Activated CD8-positive, alpha-beta memory T cell treated with anti-CD3 and anti-CD28 coated beads for 4 hours (primary cell): ENCODE measurements around the gene DAZAP1.

ENCODE experiments used
- DNase-seq, 2 donors: peaks; one replicate each; pipeline ENCODE4 v3.0.0-alpha.2; 2020; ENCODE audit warnings: low read depth in 2 of 2

The DAZAP1 gene

GRCh38 chr19:1407528-1408299 is at the start of gene DAZAP1:
Gene DAZAP1, plus strand, starts transcription at chr19:1407586. Its CDS starts 188 bp downstream, at chr19:1407774.
- DNase-seq = peak in 1 of 2 donors; percentile 21

- no peak for DNase-seq
Measured at GRCh38 chr19:1360126-1360817, 47.1 kb upstream of the DAZAP1 start.

DNA sequence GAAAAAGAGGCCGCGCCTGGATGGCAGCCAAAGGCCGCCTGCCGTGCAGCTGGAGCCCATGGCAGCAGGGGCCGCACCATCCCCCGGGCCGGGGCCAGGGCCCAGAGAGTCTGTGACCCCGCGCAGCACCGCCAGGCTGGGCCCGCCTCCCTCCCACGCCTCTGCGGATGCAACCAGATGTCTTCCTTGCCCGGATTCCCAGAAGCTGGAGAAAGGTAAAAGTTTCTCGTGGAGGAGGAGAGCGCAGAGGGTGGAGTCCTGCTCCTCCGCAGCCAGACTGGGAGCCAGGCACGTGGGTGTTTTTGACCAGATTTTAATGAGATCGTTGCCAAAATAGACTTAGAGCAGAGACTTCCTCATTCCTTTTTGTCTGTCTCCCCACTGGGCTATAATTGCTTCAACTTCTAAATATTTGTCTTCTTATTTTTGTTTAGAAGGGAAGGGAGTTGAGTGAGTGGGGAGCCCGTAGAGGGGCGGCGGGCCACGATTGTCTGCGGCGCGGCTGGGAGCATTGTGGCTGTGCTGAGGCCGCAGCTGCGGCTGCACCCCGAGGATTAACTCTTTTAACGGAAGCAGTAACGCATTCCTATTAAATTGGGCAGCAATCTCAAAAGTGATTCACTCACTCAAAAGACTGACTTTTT is 46.4 kb upstream of the DAZAP1 start:
- no peak for DNase-seq

GRCh38 chr19:1361601-1362386 is 45.6 kb upstream of the DAZAP1 start:
- no peak for DNase-seq

DNA sequence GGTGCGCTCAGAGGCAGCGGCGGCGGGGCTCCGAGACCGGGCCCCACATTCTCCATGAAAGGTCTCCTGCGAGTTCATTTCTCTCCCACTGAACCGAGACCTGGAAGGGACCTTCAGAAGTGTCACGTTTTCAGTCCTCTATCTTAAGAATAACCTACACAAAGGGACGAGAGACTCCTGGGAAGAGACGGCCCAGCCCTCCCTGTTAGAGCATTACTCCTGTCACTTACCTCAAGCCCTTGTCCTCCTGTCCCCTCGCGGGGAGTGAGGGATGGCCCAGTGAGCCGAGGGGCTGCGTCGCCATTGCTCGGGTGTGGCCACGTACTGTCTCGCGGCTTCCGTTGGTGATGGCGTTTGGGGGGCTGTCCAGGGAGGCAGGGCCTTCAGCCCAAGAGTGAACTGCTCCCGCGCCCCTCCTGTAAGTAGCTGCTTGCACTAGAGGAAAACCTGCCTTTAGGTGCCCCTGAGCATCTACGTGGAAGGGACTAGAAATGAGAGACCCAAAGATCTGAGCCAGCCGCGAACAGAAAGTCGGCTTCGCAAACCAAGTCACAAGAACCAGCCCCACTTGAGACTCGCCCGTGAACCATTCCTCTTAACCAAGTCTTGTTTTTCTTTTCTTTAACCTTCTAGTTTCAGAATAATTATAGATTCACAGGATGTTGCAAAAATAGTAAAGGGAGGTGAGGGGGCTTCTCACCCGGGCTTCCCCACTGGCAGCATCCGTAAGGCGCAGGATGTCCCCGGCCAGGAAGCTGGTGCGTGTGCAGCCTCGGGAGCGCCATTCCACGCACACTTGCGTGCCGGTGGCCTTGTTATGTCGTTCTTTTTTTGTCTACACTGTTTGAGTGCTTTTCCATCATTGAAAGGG is 44.8 kb upstream of the DAZAP1 start:
- no peak for DNase-seq

- DNase-seq = no peak
Measured at GRCh38 chr19:1363599-1363998, 43.8 kb upstream of the DAZAP1 start.

DNA sequence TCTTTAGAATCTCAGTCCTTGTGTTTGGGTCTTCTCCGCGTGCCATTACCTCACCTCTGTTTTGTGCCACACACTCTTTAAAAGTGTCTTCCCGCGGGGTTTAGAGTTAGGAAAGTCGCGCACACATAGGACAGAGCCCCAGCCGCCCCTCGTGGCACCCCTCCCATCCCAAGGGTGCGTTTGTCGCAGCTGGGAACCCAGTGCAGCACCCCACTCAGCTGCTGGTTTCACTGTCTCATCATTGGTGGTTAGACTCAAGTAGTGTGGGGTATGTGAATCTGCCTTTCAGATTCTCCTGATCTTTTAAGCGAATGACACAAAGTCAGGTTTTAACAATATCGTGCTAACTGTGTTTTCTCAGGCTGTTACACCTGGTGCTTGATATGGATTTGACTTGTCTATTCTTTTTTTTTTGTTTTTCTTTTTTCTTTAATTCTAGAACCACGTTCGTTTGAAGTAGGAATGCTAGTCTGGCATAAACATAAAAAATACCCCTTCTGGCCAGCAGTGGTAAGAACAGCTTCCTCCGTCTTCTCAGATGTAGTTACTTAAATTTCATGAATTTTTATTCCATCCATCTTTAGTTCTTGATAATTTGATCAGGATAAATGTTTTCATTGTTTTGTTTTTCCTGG is 43.2 kb upstream of the DAZAP1 start:
- no peak for DNase-seq

DNA sequence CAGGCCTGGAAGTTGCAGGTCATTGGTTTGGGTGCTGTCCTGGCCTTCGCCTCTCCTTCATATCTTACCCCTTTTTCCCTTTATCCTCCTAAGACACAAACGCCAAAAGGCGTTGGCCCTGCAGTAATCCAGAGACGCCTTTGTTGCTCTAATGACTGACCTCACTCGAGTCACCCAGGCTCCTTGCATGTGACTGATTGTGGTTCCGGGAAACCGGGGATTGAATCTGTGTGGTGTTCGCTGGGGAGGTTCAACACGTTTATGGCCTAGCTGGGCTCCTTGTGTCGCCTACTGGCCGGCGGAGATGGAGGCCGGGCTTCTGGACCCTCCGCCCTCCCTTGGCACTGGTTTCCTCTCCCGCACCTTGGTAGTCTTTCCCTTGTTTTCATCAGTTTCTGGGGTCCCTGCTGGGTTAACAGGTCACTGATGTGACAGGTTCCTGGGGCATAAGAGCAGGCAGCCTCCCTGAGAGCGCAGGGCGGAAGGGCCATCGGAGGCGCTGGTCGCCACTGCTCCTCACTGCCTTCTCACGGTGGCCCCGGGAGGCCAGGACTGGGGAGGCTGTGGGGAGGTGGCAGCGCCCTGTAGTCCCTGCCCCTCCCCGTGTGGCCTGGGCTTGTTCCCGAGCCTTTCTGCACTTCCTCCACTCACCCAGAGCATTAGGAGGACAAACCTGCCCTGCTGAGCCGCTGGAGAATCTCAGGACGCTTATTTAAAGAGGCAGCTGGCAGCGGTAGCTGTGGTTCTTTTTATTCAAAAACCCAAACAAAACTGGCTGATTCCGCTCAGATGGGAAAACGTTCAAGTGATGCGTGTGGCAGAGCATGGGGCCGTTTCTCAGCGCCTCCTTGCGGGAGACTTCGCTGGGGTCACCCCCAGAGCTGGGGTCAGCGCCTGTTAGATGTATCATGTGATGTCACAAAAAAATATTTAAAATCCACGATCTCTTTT is 41.8 kb upstream of the DAZAP1 start:
- DNase-seq = no peak

DNA sequence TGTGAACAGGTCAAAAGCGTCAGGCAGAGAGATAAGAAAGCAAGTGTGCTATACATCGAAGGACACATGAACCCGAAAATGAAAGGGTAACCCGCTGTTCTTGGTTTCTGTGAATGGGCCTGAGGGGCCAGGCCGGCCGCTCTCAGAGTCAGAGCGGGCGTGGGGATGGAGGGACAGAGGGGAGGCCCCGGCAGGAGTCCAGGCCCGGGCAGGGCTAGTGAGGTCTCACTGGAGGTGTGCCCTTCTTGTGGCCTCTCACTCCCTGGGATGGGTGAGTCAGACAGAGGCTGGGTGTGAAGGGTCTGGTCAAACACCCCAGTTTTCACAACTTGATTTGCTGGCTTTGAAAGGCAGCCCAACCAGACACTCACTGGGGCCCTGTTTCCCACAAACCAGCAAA is 41.1 kb upstream of the DAZAP1 start:
- no peak for DNase-seq

- DNase-seq = no peak
Measured at GRCh38 chr19:1366899-1367870, 40.2 kb upstream of the DAZAP1 start.

- DNase-seq = no peak
Measured at GRCh38 chr19:1369214-1369805, 38.1 kb upstream of the DAZAP1 start.

DNA sequence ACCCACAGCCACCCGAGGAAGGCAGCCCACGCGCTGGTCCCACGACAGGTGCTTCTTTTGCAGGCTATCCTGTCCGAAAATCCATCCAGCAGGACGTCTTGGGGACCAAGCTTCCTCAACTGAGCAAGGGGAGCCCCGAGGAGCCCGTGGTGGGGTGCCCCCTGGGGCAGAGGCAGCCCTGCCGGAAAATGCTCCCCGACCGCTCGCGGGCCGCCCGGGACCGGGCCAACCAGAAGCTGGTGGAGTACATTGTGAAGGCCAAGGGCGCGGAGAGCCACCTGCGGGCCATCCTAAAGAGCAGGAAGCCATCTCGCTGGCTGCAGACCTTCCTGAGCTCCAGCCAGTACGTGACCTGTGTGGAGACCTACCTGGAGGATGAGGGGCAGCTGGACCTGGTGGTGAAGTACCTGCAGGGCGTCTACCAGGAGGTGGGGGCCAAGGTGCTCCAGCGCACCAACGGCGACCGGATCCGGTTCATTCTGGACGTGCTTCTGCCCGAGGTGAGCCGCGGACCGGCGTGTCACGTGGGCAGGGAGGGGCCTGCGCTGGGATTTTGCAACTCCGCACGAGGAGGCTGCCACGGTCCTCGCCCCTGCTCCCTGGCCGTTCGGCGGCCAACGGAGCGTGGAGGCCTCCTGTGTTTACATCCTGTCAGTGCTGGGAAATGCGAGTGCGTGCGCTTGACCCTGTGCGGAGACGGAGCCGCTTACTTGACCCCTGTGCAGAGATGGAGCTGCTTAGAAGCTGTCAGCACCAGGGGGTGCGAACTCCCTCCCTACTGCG is 36.6 kb upstream of the DAZAP1 start:
- no peak for DNase-seq

DNA sequence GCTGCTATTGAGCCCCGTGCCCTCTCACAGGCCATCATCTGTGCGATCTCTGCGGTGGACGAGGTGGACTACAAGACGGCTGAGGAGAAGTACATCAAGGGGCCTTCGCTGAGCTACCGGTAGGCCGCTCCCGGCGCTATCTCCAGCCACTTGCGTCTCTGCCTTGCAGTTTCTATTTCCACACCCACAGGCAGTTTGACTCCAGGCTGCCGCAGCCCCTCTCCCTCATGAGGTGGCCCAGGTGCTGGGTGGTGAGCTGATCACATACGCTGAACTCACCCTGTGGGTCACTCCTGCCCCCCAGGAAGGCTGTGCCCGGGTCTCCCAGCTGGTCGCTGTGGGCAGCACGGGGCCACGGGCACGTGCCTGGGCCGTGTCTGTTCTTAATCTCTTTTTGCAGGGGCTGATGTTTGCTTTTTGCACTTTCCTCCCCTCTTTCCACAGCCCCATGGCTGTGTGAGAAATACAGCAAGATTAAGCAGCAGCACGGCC is 34.3 kb upstream of the DAZAP1 start:
- DNase-seq = no peak

GRCh38 chr19:1373534-1374249 is 33.7 kb upstream of the DAZAP1 start:
- no peak for DNase-seq

GRCh38 chr19:1374250-1374577 is 33.2 kb upstream of the DAZAP1 start:
- no peak for DNase-seq

GRCh38 chr19:1376415-1376805 is 31.0 kb upstream of the DAZAP1 start:
- no peak for DNase-seq
